ENCODE results near the gene ZNF593OS. TPM values are rescaled to one million over a fixed set of nuclear protein-coding genes. Genes with fewer than 3 reads are reported as not detected.
A peak's percentile ranks its signal among the peaks of the same experiment; 100 is the strongest.

Gene ZNF593OS
- total RNA-seq, 2 experiments from 2014 or later: not detected

- intact Hi-C loops (cut with micrococcal nuclease): no loop called here
- CTCF ChIA-PET: interaction anchor here (0.6 to 1.6 kb wide), 2 partner anchors 52 to 140 kb away, joined by 3 to 7 read pairs; partner anchors contain the start of gene CEP85
- DNase-seq: no peak
- H3K4me1 Mint-ChIP-seq (ENCODE audit: low read depth): peaks cover 5% of the 10 kb centered on the region
- no peaks in the 10 kb centered on the region for H3K36me3 Mint-ChIP-seq
- H3K27ac Mint-ChIP-seq: no peak overlapping the region
- no peaks in the 10 kb centered on the region for H3K9me3 Mint-ChIP-seq
- POLR2A ChIA-PET: no interaction called here
- H3K27me3 Mint-ChIP-seq: no peaks in the 10 kb centered on the region
- no peak overlapping the region for H3K4me3 Mint-ChIP-seq
Observed at GRCh38 chr1:26181586-26182382, 10.2 kb upstream of the ZNF593OS start.

- no peaks in the 10 kb centered on the region for H3K9me3 Mint-ChIP-seq
- CTCF ChIA-PET: interaction anchor here (1.6 kb wide), 1 partner anchor 54 kb away, joined by 7 read pairs; the partner anchor contains the start of gene CEP85
Observed at GRCh38 chr1:26180010-26180506, 8.4 kb upstream of the ZNF593OS start.

GRCh38 chr1:26177182-26177684, 5.6 kb upstream of the ZNF593OS start, which contains the start of gene CNKSR1:
TSS of gene CNKSR1 (plus strand) at chr1:26177491. CDS start at chr1:26177548, 57 bp downstream.
- Mint-ChIP-seq H3K4me1 (ENCODE audit: low read depth) (peaks cover 5% of the 10 kb centered on the region), H3K4me3 (peak within 1 kb of the TSS; percentile 56), H3K36me3 (peaks cover 2% of the 10 kb centered on the region), H3K27me3 (no peaks in the 10 kb centered on the region), H3K27ac (no peak within 1 kb of the TSS), H3K9me3 (no peaks in the 10 kb centered on the region)
- intact Hi-C loops (cut with micrococcal nuclease): no loop called here
- ChIA-PET POLR2A (interaction anchor here (0.8 kb wide), 1 partner anchor 75 kb away, joined by 3 read pairs; no protein-coding TSS in a partner anchor), CTCF (interaction anchor here (3.0 kb wide), 1 partner anchor 32 kb away, joined by 9 read pairs; no protein-coding TSS in a partner anchor)
- no peak for DNase-seq

More at GRCh38 chr1:26180010-26180506, 8.4 kb upstream of the ZNF593OS start:
- intact Hi-C loops (cut with micrococcal nuclease): no loop called here
- POLR2A ChIA-PET: no interaction called here
- no peak for DNase-seq
- no peak overlapping the region for H3K27ac Mint-ChIP-seq
- peaks cover 5% of the 10 kb centered on the region for H3K4me1 Mint-ChIP-seq (ENCODE audit: low read depth)
- no peaks in the 10 kb centered on the region for H3K36me3 Mint-ChIP-seq
- no peaks in the 10 kb centered on the region for H3K27me3 Mint-ChIP-seq
- no peak overlapping the region for H3K4me3 Mint-ChIP-seq

- intact Hi-C loops (cut with micrococcal nuclease): no loop called here
- H3K27ac Mint-ChIP-seq: no peak overlapping the region
- ChIA-PET POLR2A (interaction anchor here (0.6 kb wide), 1 partner anchor 17 kb away, joined by 3 read pairs; no protein-coding TSS in a partner anchor), CTCF (no interaction called here)
- peaks cover 13% of the 10 kb centered on the region for H3K4me1 Mint-ChIP-seq (ENCODE audit: low read depth)
- H3K36me3 Mint-ChIP-seq: peaks cover 5% of the 10 kb centered on the region
- H3K9me3 Mint-ChIP-seq: no peaks in the 10 kb centered on the region
- no peak for DNase-seq
- no peaks in the 10 kb centered on the region for H3K27me3 Mint-ChIP-seq
- H3K4me3 Mint-ChIP-seq: no peak overlapping the region
Observed at GRCh38 chr1:26175346-26175745, 3.7 kb upstream of the ZNF593OS start.

- ChIA-PET POLR2A (interaction anchor here (1.0 to 2.2 kb wide), 2 partner anchors 64 to 115 kb away, joined by 4 to 19 read pairs; partner anchors contain the start of gene CEP85), CTCF (interaction anchor here (0.7 to 3.1 kb wide), 31 partner anchors 10 to 1827 kb away, joined by 3 to 80 read pairs (median 6); partner anchors contain the start of genes CD52, CEP85, FAM110D and MTFR1L)
- Mint-ChIP-seq H3K27ac (peak overlapping the region; percentile 72), H3K4me1 (ENCODE audit: low read depth) (peaks cover 17% of the 10 kb centered on the region), H3K27me3 (no peaks in the 10 kb centered on the region), H3K36me3 (peaks cover 5% of the 10 kb centered on the region), H3K9me3 (no peaks in the 10 kb centered on the region), H3K4me3 (peak overlapping the region; percentile 83)
- no peak for DNase-seq
- intact Hi-C loops (cut with micrococcal nuclease): no loop called here
Observed at GRCh38 chr1:26170472-26170821, 1.2 kb downstream of the ZNF593OS start.

- peak within 1 kb of the TSS; percentile 83 for H3K4me3 Mint-ChIP-seq
- peak; percentile 94 for DNase-seq
- intact Hi-C loops (cut with micrococcal nuclease): loop anchor here (1.0 to 5.0 kb wide), 3 partner anchors 43 to 152 kb away; no protein-coding TSS in a partner anchor
- H3K27me3 Mint-ChIP-seq: no peaks in the 10 kb centered on the region
- H3K36me3 Mint-ChIP-seq: peaks cover 5% of the 10 kb centered on the region
- no peaks in the 10 kb centered on the region for H3K9me3 Mint-ChIP-seq
- peak within 1 kb of the TSS; percentile 72 for H3K27ac Mint-ChIP-seq
- POLR2A ChIA-PET: interaction anchor here (1.0 to 2.2 kb wide), 4 partner anchors 9 to 115 kb away, joined by 3 to 19 read pairs (median 4); partner anchors contain the start of gene CEP85
- H3K4me1 Mint-ChIP-seq (ENCODE audit: low read depth): peaks cover 17% of the 10 kb centered on the region
- CTCF ChIA-PET: interaction anchor here (0.6 to 3.1 kb wide), 64 partner anchors 9 to 1826 kb away, joined by 3 to 80 read pairs (median 4); partner anchors contain the start of genes CD52, CEP85, DHDDS and FAM110D
Observed at GRCh38 chr1:26169669-26170471, 1.8 kb downstream of the ZNF593OS start, which contains the start of gene ZNF593. TSS of gene ZNF593 (plus strand) at chr1:26169908. CDS start at chr1:26169984, 76 bp downstream.

- Mint-ChIP-seq H3K4me1 (ENCODE audit: low read depth) (peaks cover 21% of the 10 kb centered on the region), H3K36me3 (peaks cover 5% of the 10 kb centered on the region), H3K9me3 (no peaks in the 10 kb centered on the region), H3K27me3 (no peaks in the 10 kb centered on the region), H3K27ac (no peak overlapping the region), H3K4me3 (peak overlapping the region; percentile 83)
- intact Hi-C loops (cut with micrococcal nuclease): loop anchor here (1.0 to 5.0 kb wide), 3 partner anchors 42 to 153 kb away; no protein-coding TSS in a partner anchor
- DNase-seq: no peak
- ChIA-PET POLR2A (interaction anchor here (1.1 to 2.2 kb wide), 3 partner anchors 9 to 65 kb away, joined by 3 to 19 read pairs (median 4); partner anchors contain the start of gene CEP85), CTCF (interaction anchor here (0.6 to 3.1 kb wide), 52 partner anchors 10 to 498 kb away, joined by 3 to 80 read pairs (median 4); partner anchors contain the start of genes CD52, CEP85, DHDDS and FAM110D)
Observed at GRCh38 chr1:26169198-26169554, 2.5 kb downstream of the ZNF593OS start.

- ChIA-PET POLR2A (interaction anchor here (1.3 to 2.2 kb wide), 2 partner anchors 10 to 66 kb away, joined by 3 to 19 read pairs; partner anchors contain the start of gene CEP85), CTCF (interaction anchor here (0.8 to 3.1 kb wide), 13 partner anchors 11 to 247 kb away, joined by 3 to 80 read pairs (median 12); partner anchors contain the start of genes CD52, CEP85 and FAM110D)
- no peak for DNase-seq
- Mint-ChIP-seq H3K4me3 (peak within 1 kb of the TSS; percentile 83), H3K9me3 (no peaks in the 10 kb centered on the region), H3K36me3 (peaks cover 5% of the 10 kb centered on the region), H3K4me1 (ENCODE audit: low read depth) (peaks cover 21% of the 10 kb centered on the region), H3K27me3 (peaks cover 4% of the 10 kb centered on the region), H3K27ac (peak within 1 kb of the TSS; percentile 72)
- intact Hi-C loops (cut with micrococcal nuclease): loop anchor here (1.0 to 5.0 kb wide), 3 partner anchors 42 to 154 kb away; no protein-coding TSS in a partner anchor
Observed at GRCh38 chr1:26168410-26169197, 3.0 kb downstream of the ZNF593OS start, which contains the start of gene C1orf232. TSS of gene C1orf232 (minus strand) at chr1:26168963. CDS start at chr1:26168499, 464 bp downstream.

- Mint-ChIP-seq H3K4me3 (no peak overlapping the region), H3K9me3 (no peaks in the 10 kb centered on the region), H3K27ac (no peak overlapping the region), H3K27me3 (peaks cover 13% of the 10 kb centered on the region), H3K36me3 (peaks cover 2% of the 10 kb centered on the region), H3K4me1 (ENCODE audit: low read depth) (peaks cover 25% of the 10 kb centered on the region)
- no peak for DNase-seq
- POLR2A ChIA-PET: no interaction called here
- intact Hi-C loops (cut with micrococcal nuclease): loop anchor here (5.0 kb wide), 1 partner anchor 156 kb away; no protein-coding TSS in a partner anchor
- CTCF ChIA-PET: no interaction called here
Observed at GRCh38 chr1:26166719-26167281, 4.8 kb downstream of the ZNF593OS start.
